DOHH2 (cell line): ENCODE measurements around the gene KDF1.

ENCODE experiments used
- EZH2phosphoT487 ChIP-seq: fragments of 200-600 bp; sonication (generic); IDR thresholded peaks from 2 replicates; pipeline ENCODE4 v1.6.1; 2017; ENCODE audit warnings: borderline replicate concordance, mild to moderate bottlenecking, antibody characterized with exemption, low read length, moderate library complexity, mixed read lengths
- TF ChIP-seq, protein P1 (sequence below): fragments of 200-600 bp; sonication (generic); IDR thresholded peaks from one replicate; pipeline ENCODE4 v1.5.1; 2014; ENCODE audit warnings: antibody characterized with exemption, mild to moderate bottlenecking, low read depth, low read length; ENCODE audit not compliant: poor library complexity, severe bottlenecking

DNA sequence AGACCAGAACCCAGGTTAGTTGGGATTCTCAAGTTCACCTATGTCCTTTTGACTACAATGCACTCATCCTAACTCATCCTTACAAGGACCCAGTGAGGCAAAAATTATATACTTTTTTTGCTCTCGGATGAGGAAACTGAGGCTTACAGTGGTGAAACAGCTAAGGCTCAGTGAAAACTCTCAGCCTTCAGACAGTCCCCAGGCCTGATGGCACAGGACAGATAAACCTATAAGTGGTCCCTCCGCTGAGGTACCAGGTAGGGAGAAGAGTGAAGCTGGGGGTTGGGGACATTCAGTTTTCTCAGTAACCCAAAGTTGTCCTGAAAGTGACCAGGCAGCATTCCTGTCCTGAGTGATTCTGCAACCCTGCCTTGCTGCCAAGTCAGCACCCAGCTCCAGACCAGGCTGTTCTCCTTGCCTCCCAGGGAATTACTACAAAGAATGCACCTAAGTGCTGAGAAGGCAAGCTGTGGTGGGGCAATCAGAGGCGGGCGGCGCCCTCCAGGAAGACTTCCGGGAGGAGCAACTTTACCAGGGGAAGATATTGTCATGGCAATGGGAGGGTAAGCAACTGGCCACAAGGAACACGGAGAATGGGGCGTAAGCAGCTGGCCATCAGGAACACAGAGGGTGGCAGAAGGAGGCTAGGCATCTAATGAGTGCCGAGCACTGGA is 47.8 kb upstream of the KDF1 start:
- TF ChIP-seq, protein P1, sequence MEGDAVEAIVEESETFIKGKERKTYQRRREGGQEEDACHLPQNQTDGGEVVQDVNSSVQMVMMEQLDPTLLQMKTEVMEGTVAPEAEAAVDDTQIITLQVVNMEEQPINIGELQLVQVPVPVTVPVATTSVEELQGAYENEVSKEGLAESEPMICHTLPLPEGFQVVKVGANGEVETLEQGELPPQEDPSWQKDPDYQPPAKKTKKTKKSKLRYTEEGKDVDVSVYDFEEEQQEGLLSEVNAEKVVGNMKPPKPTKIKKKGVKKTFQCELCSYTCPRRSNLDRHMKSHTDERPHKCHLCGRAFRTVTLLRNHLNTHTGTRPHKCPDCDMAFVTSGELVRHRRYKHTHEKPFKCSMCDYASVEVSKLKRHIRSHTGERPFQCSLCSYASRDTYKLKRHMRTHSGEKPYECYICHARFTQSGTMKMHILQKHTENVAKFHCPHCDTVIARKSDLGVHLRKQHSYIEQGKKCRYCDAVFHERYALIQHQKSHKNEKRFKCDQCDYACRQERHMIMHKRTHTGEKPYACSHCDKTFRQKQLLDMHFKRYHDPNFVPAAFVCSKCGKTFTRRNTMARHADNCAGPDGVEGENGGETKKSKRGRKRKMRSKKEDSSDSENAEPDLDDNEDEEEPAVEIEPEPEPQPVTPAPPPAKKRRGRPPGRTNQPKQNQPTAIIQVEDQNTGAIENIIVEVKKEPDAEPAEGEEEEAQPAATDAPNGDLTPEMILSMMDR = no peak
- TF ChIP-seq EZH2phosphoT487 = no peak
